Measurements from ENCODE around the gene GAS2. TPM values are rescaled to one million over a fixed set of nuclear protein-coding genes. Genes with fewer than 3 reads are reported as not detected.

Gene GAS2
- total and polyA plus RNA-seq, 9 of the 15 experiments (the other 6 are each of a cell fraction or from before 2014, with no cell fraction given): 0.77 to 1.9 (median 1.1) TPM

- no TSS peak for BruUV-seq (replicated peaks)
- ATAC-seq: no peak
- Histone ChIP-seq H3K27ac (ENCODE audit: extremely low read depth, low read depth, low read length) (no peak overlapping the region), H3K4me1 (replicated peaks in 1 of 2; ENCODE audit: control insufficient read depth in 2 of 2, insufficient read depth in 2 of 2, low read length in 2 of 2) (no peaks in the 10 kb centered on the region), H3K9ac (ENCODE audit: insufficient read depth in 1 of 2, low read depth in 2 of 2, low read length in 2 of 2) (no peak overlapping the region), H3K79me2 (ENCODE audit: control insufficient read depth, insufficient read depth, low read length) (no peaks in the 10 kb centered on the region), H3K36me3 (ENCODE audit: control insufficient read depth, insufficient read depth, low read length) (no peaks in the 10 kb centered on the region), H3K4me3 (no peak overlapping the region), H3K27me3 (ENCODE audit: control insufficient read depth in 2 of 2, insufficient read depth in 2 of 2, low read length in 2 of 2) (no peaks in the 10 kb centered on the region), H3K4me2 (ENCODE audit: insufficient read depth, low read length) (no peak overlapping the region), H3K9me3 (replicated peaks; ENCODE audit: control insufficient read depth, insufficient read depth, low read depth, low read length) (no peaks in the 10 kb centered on the region), H3K9me1 (ENCODE audit: control insufficient read depth, insufficient read depth, low read length) (no peaks in the 10 kb centered on the region), H4K20me1 (replicated peaks; ENCODE audit: control insufficient read depth, insufficient read depth, low read length) (no peaks in the 10 kb centered on the region), H2AFZ (ENCODE audit: low read depth, low read length) (no peak overlapping the region)
- CTCF ChIA-PET (ENCODE audit: low intra/inter-chr PET ratio): interaction anchor here (0.6 kb wide), 1 partner anchor 1043 kb away, joined by 3 read pairs; no protein-coding TSS in a partner anchor
- 19% methylated on average over 2 of the region's 2 CpGs for WGBS (ENCODE audit: insufficient coverage, low coverage, missing lambda C conversion rate)
- in situ Hi-C loops (cut with MboI): loop anchor here (10.0 kb wide), 1 partner anchor 440 kb away; the partner anchor contains the start of gene SLC17A6
- POLR2A ChIA-PET: no interaction called here
- FAIRE-seq: no peak
- TF ChIP-seq MXI1 (IDR thresholded peaks at IDR 0.05; ENCODE audit: low read depth, low read length) (no peak), E2F8 (IDR thresholded peaks at IDR 0.05; ENCODE audit: low read depth, partially characterized antibody) (no peak), SMARCC2 (IDR thresholded peaks at IDR 0.05; ENCODE audit: low read depth) (no peak), COPS2 (conservative IDR thresholded peaks at IDR 0.05) (no peak), MTA2 (IDR thresholded peaks at IDR 0.05; ENCODE audit: low read depth) (no peak), CEBPG (CRISPR knock-in tag; IDR thresholded peaks at IDR 0.05) (no peak), CEBPG (tag; conservative IDR thresholded peaks at IDR 0.05 in 1 of 2, IDR thresholded peaks at IDR 0.05 in 1 of 2) (no peak), FOXJ2 (tag; IDR thresholded peaks at IDR 0.05) (no peak), SREBF2 (CRISPR knock-in tag; IDR thresholded peaks at IDR 0.05) (no peak), TRIM25 (IDR thresholded peaks at IDR 0.05; ENCODE audit: borderline replicate concordance) (no peak), TAF9B (IDR thresholded peaks at IDR 0.05; ENCODE audit: partially characterized antibody) (no peak)
- no peak for DNase-seq (ENCODE audit: extremely low read depth in 1 of 4, low spot score in 3 of 4)
- intact Hi-C loops (cut with micrococcal nuclease): no loop called here
Measured at GRCh38 chr11:22774716-22775115, 108.3 kb downstream of the GAS2 start.

Data from K562 (cell line).